ENCODE data around the gene EXOC3.

The EXOC3 gene

DNA sequence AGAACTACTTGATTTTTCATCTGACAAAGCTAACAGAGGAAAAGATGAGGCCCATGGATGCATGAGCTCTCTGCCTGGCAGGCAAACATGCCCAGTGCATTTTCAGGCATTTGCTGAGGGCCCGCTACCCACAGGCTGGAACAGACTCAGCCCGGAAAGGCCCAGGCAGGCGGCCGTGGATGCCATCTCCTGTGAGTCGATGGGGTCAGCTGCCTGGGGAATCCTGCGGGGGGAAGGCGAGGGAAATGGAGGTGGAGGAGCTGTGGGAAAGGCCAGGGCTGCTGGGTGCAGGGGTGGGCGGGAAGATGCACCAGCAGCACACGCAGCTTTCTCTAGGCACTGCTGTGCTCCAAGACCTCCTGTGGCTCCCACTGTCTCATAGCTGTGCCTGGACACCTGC lies 67.5 kb downstream of the EXOC3 start:
- no peaks in the 10 kb centered on the region for H3K36me3 ChIP-seq (replicated peaks)
- no peaks in the 10 kb centered on the region for H3K9me3 ChIP-seq
- no peaks in the 10 kb centered on the region for H3K4me1 ChIP-seq
- peaks cover 34% of the 10 kb centered on the region for H3K27me3 ChIP-seq (ENCODE audit: low read depth)
- no peak overlapping the region for H3K4me3 ChIP-seq
- no peak for DNase-seq (ENCODE audit: low spot score in 2 of 2)
- in situ Hi-C loops (cut with MboI; ENCODE audit: low sequenced_read_pairs) = no loop called here

DNA sequence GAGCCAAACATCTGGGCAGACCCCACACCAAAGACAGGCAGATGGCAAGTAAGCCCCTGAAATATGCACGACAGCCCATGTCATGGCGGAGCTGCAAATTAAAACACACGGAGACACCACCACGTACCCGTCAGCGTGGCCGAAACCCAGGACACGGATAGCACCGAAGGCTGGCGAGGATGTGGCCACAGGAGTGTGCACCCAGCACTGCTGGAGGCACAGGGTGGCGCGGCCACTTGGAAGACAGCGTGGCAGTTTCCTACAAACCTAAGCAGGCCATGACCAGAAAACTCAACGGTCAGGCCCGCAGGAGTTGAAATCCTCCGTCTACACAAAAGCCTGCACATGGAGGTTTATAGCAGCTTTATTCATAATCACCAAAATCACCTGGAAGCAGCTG lies 68.5 kb downstream of the EXOC3 start:
- no peak overlapping the region for H3K4me3 ChIP-seq
- in situ Hi-C loops (cut with MboI; ENCODE audit: low sequenced_read_pairs) = no loop called here
- no peaks in the 10 kb centered on the region for H3K9me3 ChIP-seq
- H3K4me1 ChIP-seq = no peaks in the 10 kb centered on the region
- H3K36me3 ChIP-seq (replicated peaks) = no peaks in the 10 kb centered on the region
- peaks cover 37% of the 10 kb centered on the region for H3K27me3 ChIP-seq (ENCODE audit: low read depth)
- DNase-seq (ENCODE audit: low spot score in 2 of 2) = no peak

DNA sequence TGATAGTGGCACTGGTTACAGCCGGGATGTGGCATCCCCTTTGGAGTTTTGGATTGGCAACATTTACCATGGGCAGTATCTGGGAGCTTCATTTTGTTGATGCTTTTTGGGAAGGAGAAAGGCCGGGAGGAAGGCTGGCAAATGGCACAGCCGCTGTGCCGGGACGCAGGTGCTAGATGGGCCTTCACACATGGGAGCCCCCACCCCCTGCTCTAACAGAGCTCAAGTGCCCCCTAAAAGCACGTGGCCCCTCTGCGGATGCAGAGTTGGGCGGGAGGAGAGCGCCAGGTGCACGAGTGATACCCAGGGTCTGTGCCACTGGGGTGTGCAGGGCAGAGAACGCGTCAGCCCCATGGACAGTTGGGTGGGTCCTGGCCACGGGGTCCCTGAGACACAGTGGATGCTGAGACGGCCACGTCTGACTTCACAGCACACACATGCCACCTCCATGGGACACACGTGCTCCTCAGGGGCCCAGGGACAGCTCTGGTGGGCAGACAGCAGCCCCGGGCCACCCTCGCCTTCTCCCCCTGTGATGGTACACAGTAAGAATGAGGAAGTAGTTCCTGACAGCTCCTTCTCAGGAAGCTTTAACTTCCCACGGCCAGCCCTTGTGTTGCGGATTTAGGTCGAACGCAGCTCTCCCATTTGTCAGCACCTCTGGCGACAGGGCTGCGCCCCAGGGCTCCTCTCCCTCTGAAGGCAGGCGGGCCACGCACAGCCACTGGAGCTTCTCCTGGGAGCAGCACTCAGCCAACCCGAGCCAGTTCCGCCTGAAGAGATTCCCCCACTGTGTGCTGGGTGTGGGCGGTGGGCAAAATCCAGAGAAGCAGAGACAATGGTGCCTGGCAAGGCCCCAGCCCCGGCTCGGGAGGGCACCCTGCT lies 70.5 kb downstream of the EXOC3 start:
- no peaks in the 10 kb centered on the region for H3K36me3 ChIP-seq (replicated peaks)
- H3K4me1 ChIP-seq = no peaks in the 10 kb centered on the region
- H3K9me3 ChIP-seq = no peaks in the 10 kb centered on the region
- H3K27me3 ChIP-seq (ENCODE audit: low read depth) = peaks cover 37% of the 10 kb centered on the region
- no peak overlapping the region for H3K4me3 ChIP-seq
- in situ Hi-C loops (cut with MboI; ENCODE audit: low sequenced_read_pairs) = no loop called here
- DNase-seq (ENCODE audit: low spot score in 2 of 2) = no peak

DNA sequence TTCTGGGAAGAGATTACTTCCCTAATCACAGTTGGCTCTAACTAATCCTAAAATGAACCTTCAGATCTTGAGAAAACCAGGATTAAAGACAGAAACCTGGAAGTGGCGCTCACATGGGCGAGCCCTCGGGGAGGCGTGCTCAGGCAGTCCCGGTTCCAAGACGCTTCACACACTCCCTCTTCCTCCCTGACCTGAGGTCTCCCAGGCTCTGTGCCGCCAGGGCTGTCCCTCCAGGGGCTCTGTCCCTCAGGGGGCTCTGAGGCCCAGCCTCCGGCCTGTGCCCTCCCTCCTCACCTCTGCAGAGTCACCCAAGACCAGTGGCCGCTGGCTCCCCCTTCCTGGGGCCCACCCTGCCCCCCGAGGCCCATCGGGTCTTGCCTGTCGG lies 71.1 kb downstream of the EXOC3 start:
- no peaks in the 10 kb centered on the region for H3K36me3 ChIP-seq (replicated peaks)
- in situ Hi-C loops (cut with MboI; ENCODE audit: low sequenced_read_pairs) = no loop called here
- no peak overlapping the region for H3K4me3 ChIP-seq
- no peaks in the 10 kb centered on the region for H3K9me3 ChIP-seq
- no peak for DNase-seq (ENCODE audit: low spot score in 2 of 2)
- H3K27me3 ChIP-seq (ENCODE audit: low read depth) = peaks cover 37% of the 10 kb centered on the region
- H3K4me1 ChIP-seq = no peaks in the 10 kb centered on the region

DNA sequence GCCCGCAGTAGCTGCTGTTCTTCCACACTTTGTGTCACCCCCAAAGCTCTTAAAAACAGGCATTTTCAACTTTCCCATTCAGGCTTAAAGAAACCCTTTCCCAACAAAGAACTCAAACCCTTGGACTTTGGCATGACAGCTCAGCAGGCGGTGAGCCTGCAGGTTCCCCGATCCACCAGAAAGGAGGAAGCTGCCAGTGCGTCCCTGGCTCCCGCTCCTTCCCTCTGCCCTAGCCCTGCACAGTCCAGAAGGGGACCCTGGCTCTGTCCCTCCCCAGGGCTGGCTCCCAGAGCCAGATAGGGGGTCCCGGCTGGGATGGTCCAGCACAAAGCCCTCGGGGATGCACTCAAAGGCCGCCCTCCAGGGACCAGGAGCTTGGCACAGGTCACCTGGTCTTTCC lies 71.7 kb downstream of the EXOC3 start:
- in situ Hi-C loops (cut with MboI; ENCODE audit: low sequenced_read_pairs) = no loop called here
- no peaks in the 10 kb centered on the region for H3K4me1 ChIP-seq
- H3K36me3 ChIP-seq (replicated peaks) = no peaks in the 10 kb centered on the region
- peaks cover 37% of the 10 kb centered on the region for H3K27me3 ChIP-seq (ENCODE audit: low read depth)
- no peak overlapping the region for H3K4me3 ChIP-seq
- no peak for DNase-seq (ENCODE audit: low spot score in 2 of 2)
- no peaks in the 10 kb centered on the region for H3K9me3 ChIP-seq

DNA sequence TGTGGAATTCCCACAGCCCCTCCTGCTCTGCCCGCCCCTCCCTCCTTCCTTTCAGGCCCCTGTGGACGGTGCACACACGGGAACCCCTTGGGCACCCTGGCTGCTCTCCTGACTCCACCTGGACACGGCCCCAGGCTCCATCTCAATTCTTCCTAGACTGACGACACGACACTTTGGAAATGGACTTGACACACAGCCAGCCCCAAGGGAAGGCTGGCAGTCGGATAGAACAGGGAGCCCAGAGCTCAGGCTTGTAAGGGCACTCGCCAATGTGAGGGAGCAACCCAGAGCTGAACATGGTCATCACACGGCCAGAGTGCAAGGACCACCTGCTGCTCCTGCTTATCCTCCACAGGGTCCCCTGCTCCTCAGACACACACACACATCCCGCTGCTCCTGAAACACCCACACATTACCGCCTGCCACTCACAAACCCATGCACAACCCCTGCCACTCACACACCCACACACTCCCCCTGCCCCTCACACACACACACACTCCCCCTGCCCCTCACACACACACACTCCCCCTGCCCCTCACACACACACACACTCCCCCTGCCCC lies 72.4 kb downstream of the EXOC3 start:
- H3K4me3 ChIP-seq = no peak overlapping the region
- H3K27me3 ChIP-seq (ENCODE audit: low read depth) = peaks cover 37% of the 10 kb centered on the region
- H3K4me1 ChIP-seq = no peaks in the 10 kb centered on the region
- in situ Hi-C loops (cut with MboI; ENCODE audit: low sequenced_read_pairs) = no loop called here
- H3K9me3 ChIP-seq = no peaks in the 10 kb centered on the region
- no peaks in the 10 kb centered on the region for H3K36me3 ChIP-seq (replicated peaks)
- no peak for DNase-seq (ENCODE audit: low spot score in 2 of 2)

DNA sequence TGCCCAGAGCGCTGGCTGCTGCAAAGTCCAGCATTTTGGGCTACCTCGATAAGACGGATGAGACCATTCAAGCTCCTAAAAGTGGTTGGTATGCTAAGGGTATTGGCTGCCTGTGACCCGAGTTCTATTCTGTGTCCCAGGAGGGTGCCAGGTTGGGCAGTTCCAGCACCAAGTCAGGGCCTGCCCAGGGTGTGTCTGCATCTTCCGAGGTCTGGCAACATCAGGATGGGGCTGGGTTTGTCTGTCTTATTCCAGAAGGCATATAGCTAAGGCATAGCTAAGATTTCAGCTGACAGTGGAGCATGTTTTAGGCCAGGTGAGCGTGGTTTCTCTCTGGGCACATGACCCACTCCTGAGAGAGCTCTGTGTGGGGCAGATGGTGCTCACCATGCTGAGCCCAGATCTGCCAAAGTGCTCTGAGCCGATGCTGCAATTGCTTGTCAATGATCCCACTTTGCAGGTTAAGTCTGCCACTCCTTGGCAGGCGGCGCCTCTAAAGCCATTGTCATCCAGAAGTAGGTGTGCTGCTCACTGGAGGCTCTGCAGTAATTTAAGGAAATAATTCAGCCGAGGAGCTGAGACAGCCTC lies 73.5 kb downstream of the EXOC3 start:
- Histone ChIP-seq H3K36me3 (replicated peaks) (no peaks in the 10 kb centered on the region), H3K9me3 (no peaks in the 10 kb centered on the region), H3K4me3 (no peak overlapping the region), H3K4me1 (no peaks in the 10 kb centered on the region), H3K27me3 (ENCODE audit: low read depth) (peaks cover 34% of the 10 kb centered on the region)
- in situ Hi-C loops (cut with MboI; ENCODE audit: low sequenced_read_pairs) = no loop called here
- DNase-seq (ENCODE audit: low spot score in 2 of 2) = no peak
